ENCODE measurements around the gene STPG2.

DNA sequence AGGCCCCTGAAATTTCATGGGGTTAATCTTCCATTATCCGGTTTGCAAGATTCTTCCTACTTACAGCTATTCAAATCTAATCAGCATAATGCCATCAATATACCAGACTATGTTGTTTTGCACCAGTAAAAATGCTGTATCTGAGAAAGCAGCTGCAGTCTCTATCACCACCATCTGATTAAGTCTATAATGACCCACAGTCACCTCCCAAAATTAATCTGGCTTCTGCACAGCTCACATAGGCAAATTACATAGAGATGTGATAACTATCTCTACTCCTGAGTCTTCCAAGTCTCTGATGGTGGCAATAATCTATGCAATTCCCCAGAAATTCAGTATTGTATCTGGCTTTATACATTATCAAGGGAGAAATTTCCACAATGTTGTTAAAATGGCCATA, 113.2 kb downstream of the STPG2 start:
- TF ChIP-seq, protein P1, sequence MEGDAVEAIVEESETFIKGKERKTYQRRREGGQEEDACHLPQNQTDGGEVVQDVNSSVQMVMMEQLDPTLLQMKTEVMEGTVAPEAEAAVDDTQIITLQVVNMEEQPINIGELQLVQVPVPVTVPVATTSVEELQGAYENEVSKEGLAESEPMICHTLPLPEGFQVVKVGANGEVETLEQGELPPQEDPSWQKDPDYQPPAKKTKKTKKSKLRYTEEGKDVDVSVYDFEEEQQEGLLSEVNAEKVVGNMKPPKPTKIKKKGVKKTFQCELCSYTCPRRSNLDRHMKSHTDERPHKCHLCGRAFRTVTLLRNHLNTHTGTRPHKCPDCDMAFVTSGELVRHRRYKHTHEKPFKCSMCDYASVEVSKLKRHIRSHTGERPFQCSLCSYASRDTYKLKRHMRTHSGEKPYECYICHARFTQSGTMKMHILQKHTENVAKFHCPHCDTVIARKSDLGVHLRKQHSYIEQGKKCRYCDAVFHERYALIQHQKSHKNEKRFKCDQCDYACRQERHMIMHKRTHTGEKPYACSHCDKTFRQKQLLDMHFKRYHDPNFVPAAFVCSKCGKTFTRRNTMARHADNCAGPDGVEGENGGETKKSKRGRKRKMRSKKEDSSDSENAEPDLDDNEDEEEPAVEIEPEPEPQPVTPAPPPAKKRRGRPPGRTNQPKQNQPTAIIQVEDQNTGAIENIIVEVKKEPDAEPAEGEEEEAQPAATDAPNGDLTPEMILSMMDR (IDR thresholded peaks at IDR 0.05) = no peak
- no peak for TF ChIP-seq POLR2AphosphoS5 (IDR thresholded peaks at IDR 0.05)
- TF ChIP-seq POLR2A (IDR thresholded peaks at IDR 0.05) = no peak
